ENCODE results near the gene CPNE4. TPM values are rescaled to one million over a fixed set of nuclear protein-coding genes. Genes with fewer than 3 reads are reported as not detected.

Gene CPNE4
- total RNA-seq, 1 donor: not detected

DNA sequence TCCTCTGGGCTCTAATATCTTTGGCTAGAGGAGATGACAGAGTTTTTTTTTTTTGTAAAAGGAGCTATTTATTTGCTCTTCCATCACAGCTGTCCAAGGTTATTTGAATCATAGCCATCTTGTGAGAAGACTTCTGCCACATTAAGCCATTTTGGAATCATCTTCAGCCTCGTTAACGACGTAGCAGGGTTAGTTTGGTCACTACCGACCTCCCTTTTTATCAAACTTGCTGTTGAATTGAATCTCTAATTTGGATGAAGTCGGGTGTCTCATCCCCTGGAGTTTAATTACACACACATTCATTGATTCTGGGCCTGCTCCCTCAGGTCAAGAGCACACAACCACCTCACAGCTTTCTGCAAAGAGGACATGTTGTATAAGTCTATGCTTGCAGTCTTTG lies 238.7 kb downstream of the CPNE4 start:
- DNase-seq (ENCODE audit: low read depth): no peak
- H3K4me3 ChIP-seq (ENCODE audit: low read depth, low read length): no peak overlapping the region
- TF ChIP-seq, protein P1, sequence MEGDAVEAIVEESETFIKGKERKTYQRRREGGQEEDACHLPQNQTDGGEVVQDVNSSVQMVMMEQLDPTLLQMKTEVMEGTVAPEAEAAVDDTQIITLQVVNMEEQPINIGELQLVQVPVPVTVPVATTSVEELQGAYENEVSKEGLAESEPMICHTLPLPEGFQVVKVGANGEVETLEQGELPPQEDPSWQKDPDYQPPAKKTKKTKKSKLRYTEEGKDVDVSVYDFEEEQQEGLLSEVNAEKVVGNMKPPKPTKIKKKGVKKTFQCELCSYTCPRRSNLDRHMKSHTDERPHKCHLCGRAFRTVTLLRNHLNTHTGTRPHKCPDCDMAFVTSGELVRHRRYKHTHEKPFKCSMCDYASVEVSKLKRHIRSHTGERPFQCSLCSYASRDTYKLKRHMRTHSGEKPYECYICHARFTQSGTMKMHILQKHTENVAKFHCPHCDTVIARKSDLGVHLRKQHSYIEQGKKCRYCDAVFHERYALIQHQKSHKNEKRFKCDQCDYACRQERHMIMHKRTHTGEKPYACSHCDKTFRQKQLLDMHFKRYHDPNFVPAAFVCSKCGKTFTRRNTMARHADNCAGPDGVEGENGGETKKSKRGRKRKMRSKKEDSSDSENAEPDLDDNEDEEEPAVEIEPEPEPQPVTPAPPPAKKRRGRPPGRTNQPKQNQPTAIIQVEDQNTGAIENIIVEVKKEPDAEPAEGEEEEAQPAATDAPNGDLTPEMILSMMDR (IDR thresholded peaks at IDR 0.05; ENCODE audit: insufficient read depth, low read length): no peak

DNA sequence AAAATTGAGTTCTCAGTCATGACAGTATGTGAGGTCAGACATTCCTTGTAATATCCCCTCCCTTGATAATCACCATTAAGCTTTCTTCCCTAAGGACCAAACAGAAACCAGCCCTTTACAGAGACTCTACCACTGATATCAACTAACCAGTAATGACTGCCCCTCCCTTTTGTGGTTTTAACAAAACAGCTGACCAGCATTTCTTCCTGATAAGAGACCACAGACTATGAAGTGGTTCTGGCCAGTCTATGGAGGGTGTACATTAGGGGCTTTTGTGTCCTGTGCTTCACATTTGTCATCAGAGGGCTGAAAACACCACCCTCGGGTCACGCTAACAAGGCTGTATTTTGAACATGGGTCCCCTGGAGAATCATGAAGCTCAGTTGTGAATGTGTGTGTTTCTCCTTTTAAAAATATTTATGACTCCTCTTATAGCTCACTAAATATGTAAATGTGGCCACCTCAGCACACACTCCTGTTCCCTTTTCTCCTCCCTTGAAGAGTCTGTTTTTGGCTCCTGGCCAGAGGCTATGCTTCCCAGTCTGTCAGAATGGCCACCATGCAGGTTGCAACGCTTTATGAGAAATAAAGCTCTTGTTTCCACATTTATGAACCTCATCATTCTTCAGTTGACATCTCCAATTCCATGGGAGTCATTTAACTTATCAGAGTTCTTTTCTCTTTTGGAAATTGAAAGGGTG lies 239.3 kb downstream of the CPNE4 start:
- peak; percentile 71 for DNase-seq (ENCODE audit: low read depth)
- TF ChIP-seq, protein P1 (IDR thresholded peaks at IDR 0.05; ENCODE audit: insufficient read depth, low read length): no peak
- H3K4me3 ChIP-seq (ENCODE audit: low read depth, low read length): no peak overlapping the region

DNA sequence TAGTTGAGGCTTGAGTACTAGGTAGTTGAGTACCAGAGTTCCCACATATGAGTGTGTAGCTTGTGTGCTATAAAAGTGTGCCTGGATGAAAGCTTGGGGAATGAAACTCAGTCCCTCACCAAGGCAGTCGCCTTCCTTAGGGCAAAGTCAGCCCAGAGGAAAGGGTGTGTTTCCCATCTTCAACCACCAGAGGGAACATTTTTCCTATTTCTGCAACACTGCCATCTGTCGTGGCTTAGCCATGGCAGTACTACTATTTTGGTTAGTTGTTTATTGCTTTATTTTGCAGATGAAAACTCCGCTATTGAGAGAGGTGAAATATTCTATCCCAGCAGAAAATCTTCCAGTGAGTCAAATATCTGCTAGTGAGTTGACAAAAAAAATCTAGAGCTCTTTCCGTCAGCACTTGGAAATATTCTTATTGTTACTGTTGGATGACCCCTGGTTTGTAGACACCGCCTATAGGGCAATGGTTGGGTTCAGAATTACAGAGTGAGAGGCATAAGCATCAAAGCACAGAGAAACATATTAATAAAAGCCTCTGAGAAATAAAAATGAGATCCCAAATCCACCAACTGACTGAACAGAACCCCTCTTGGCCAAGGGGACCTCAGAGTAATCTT lies 239.9 kb downstream of the CPNE4 start:
- no peak overlapping the region for H3K4me3 ChIP-seq (ENCODE audit: low read depth, low read length)
- TF ChIP-seq, protein P1 (IDR thresholded peaks at IDR 0.05; ENCODE audit: insufficient read depth, low read length): peak; percentile 88
- DNase-seq (ENCODE audit: low read depth): peak; percentile 80

DNA sequence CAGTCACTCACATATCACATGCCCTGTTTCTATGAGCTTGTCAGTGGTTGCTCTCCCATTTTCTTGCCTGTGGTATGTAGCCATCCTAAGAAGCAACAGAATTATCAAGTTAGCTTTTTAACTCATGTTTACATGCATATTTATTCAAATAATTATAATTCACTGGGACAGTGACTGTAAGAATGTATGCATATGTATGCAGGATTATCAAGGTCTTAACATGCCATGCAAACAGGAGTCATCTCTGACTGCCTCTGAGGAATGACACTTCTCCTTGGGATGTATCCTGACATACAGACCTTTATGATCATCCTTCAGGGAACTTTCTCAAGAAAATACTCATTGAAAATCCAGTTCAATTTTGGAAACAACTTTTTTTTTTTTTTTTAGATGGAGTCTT lies 240.9 kb downstream of the CPNE4 start:
- no peak overlapping the region for H3K4me3 ChIP-seq (ENCODE audit: low read depth, low read length)
- DNase-seq (ENCODE audit: low read depth): no peak
- TF ChIP-seq, protein P1 (IDR thresholded peaks at IDR 0.05; ENCODE audit: insufficient read depth, low read length): no peak

DNA sequence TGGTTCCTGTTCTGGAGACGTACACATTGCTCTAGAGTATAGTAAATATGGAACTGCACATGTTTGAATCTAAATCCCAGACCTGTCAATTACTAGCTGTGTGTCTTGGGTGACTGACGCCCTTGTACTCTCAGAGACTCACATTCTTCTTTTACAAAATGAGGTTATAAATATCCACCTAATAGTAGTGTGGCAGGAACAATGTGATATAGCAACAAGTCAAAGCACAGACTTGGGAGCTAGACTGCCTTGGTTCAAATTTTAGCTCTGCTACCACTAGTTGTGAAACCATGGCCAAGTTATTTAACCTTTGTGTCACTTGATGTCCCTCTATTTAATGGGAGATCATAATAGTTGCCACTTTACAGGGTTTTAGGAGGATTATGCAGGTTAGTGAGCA lies 245.6 kb downstream of the CPNE4 start:
- H3K4me3 ChIP-seq (ENCODE audit: low read depth, low read length): no peak overlapping the region
- TF ChIP-seq, protein P1 (IDR thresholded peaks at IDR 0.05; ENCODE audit: insufficient read depth, low read length): no peak

DNA sequence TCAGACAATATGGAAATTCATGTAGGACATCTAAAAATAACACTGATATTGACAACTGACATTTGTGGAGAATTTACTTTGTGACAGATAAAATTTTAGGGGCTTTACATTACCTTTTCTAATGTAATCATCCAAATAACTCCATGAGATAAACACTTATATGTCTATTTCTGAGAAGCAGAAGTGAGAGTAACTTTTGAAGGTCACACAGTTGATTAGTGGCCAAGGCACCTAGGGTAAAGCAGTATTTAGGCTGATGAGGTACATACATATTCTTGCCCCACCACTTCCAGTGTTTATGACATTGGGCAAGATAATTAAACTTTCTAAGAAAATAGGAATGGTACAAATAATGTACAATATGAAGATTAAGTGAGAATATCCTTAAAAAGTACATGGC lies 248.4 kb downstream of the CPNE4 start:
- TF ChIP-seq, protein P1 (IDR thresholded peaks at IDR 0.05; ENCODE audit: insufficient read depth, low read length): no peak
- DNase-seq (ENCODE audit: low read depth): no peak
- H3K4me3 ChIP-seq (ENCODE audit: low read depth, low read length): no peak overlapping the region

More for the DNA sequence above, 245.6 kb downstream of the CPNE4 start:
- DNase-seq (ENCODE audit: low read depth): no peak
